HUES6 (cell line): ENCODE results near the gene KRTAP25-1.

ENCODE experiments used
- H3K27ac ChIP-seq: 2 replicates; pipeline ENCODE4 v1.7.0; 2013; ENCODE audit warnings: low read depth, mild to moderate bottlenecking, low read length, inconsistent platforms
- H3K27me3 ChIP-seq: 2 replicates; pipeline ENCODE4 v1.6.1; 2013; ENCODE audit warnings: low read length; ENCODE audit not compliant: control insufficient read depth, insufficient read depth
- H3K36me3 ChIP-seq: 2 replicates; pipeline ENCODE4 v1.6.1; 2013; ENCODE audit warnings: low read length; ENCODE audit not compliant: control insufficient read depth, insufficient read depth
- H3K4me1 ChIP-seq: 2 replicates; pipeline ENCODE4 v1.6.1; 2013; ENCODE audit warnings: low read length; ENCODE audit not compliant: control insufficient read depth, insufficient read depth
- H3K4me3 ChIP-seq: 2 replicates; pipeline ENCODE4 v1.5.1; 2013; ENCODE audit warnings: low read depth, low read length
- H3K9ac ChIP-seq: one replicate; pipeline ENCODE4 v1.6.1; 2013; ENCODE audit warnings: mild to moderate bottlenecking, low read length
- H3K9me3 ChIP-seq: 2 replicates; pipeline ENCODE4 v1.6.1; 2013; ENCODE audit warnings: low read depth, low read length; ENCODE audit not compliant: control insufficient read depth, insufficient read depth

KRTAP25-1 gene

GRCh38 chr21:30306884-30307283 lies 17.6 kb upstream of the KRTAP25-1 start:
- Histone ChIP-seq H3K9ac (no peak overlapping the region), H3K4me3 (no peak overlapping the region), H3K27me3 (no peaks in the 10 kb centered on the region), H3K27ac (no peak overlapping the region), H3K9me3 (no peaks in the 10 kb centered on the region), H3K4me1 (no peaks in the 10 kb centered on the region), H3K36me3 (no peaks in the 10 kb centered on the region)

GRCh38 chr21:30305136-30305535 lies 15.8 kb upstream of the KRTAP25-1 start:
- no peak overlapping the region for H3K9ac ChIP-seq
- H3K9me3 ChIP-seq: no peaks in the 10 kb centered on the region
- no peak overlapping the region for H3K27ac ChIP-seq
- H3K36me3 ChIP-seq: no peaks in the 10 kb centered on the region
- no peak overlapping the region for H3K4me3 ChIP-seq
- H3K4me1 ChIP-seq: no peaks in the 10 kb centered on the region
- no peaks in the 10 kb centered on the region for H3K27me3 ChIP-seq

GRCh38 chr21:30282850-30283249 lies 6.5 kb downstream of the KRTAP25-1 start, which contains the start of gene KRTAP24-1:
Gene KRTAP24-1, minus strand, starts transcription at chr21:30282950. Its CDS starts 18 bp downstream, at chr21:30282932.
- H3K27me3 ChIP-seq: no peaks in the 10 kb centered on the region
- no peak within 1 kb of the TSS for H3K9ac ChIP-seq
- no peaks in the 10 kb centered on the region for H3K36me3 ChIP-seq
- no peak within 1 kb of the TSS for H3K27ac ChIP-seq
- H3K4me1 ChIP-seq: no peaks in the 10 kb centered on the region
- no peaks in the 10 kb centered on the region for H3K9me3 ChIP-seq
- no peak within 1 kb of the TSS for H3K4me3 ChIP-seq

GRCh38 chr21:30271611-30272010 lies 17.7 kb downstream of the KRTAP25-1 start:
- H3K27ac ChIP-seq: no peak overlapping the region
- no peaks in the 10 kb centered on the region for H3K9me3 ChIP-seq
- H3K4me3 ChIP-seq: no peak overlapping the region
- H3K9ac ChIP-seq: no peak overlapping the region
- H3K4me1 ChIP-seq: no peaks in the 10 kb centered on the region
- H3K36me3 ChIP-seq: no peaks in the 10 kb centered on the region
- no peaks in the 10 kb centered on the region for H3K27me3 ChIP-seq

GRCh38 chr21:30271156-30271555 lies 18.2 kb downstream of the KRTAP25-1 start:
- no peak overlapping the region for H3K4me3 ChIP-seq
- no peaks in the 10 kb centered on the region for H3K4me1 ChIP-seq
- H3K27ac ChIP-seq: no peak overlapping the region
- H3K9ac ChIP-seq: no peak overlapping the region
- H3K36me3 ChIP-seq: no peaks in the 10 kb centered on the region
- no peaks in the 10 kb centered on the region for H3K27me3 ChIP-seq
- H3K9me3 ChIP-seq: no peaks in the 10 kb centered on the region

GRCh38 chr21:30269803-30270530 lies 19.3 kb downstream of the KRTAP25-1 start:
- no peak overlapping the region for H3K9ac ChIP-seq
- no peak overlapping the region for H3K27ac ChIP-seq
- no peaks in the 10 kb centered on the region for H3K36me3 ChIP-seq
- H3K4me1 ChIP-seq: no peaks in the 10 kb centered on the region
- H3K4me3 ChIP-seq: no peak overlapping the region
- H3K9me3 ChIP-seq: peaks cover 3% of the 10 kb centered on the region; the same call in 1 of the 2 replicates
- no peaks in the 10 kb centered on the region for H3K27me3 ChIP-seq

- no peak overlapping the region for H3K4me3 ChIP-seq
- no peaks in the 10 kb centered on the region for H3K4me1 ChIP-seq
- H3K36me3 ChIP-seq: no peaks in the 10 kb centered on the region
- no peaks in the 10 kb centered on the region for H3K27me3 ChIP-seq
- H3K27ac ChIP-seq: no peak overlapping the region
- H3K9me3 ChIP-seq: peaks cover 3% of the 10 kb centered on the region; the same call in 1 of the 2 replicates
- H3K9ac ChIP-seq: no peak overlapping the region
Measured at GRCh38 chr21:30268608-30269197, 20.6 kb downstream of the KRTAP25-1 start.

GRCh38 chr21:30257773-30258172 lies 31.5 kb downstream of the KRTAP25-1 start:
- Histone ChIP-seq H3K4me3 (no peak overlapping the region), H3K36me3 (no peaks in the 10 kb centered on the region), H3K27me3 (no peaks in the 10 kb centered on the region), H3K4me1 (no peaks in the 10 kb centered on the region), H3K9me3 (no peaks in the 10 kb centered on the region), H3K9ac (no peak overlapping the region), H3K27ac (no peak overlapping the region)

GRCh38 chr21:30256100-30256499 lies 33.2 kb downstream of the KRTAP25-1 start:
- Histone ChIP-seq H3K27ac (no peak overlapping the region), H3K9me3 (no peaks in the 10 kb centered on the region), H3K9ac (no peak overlapping the region), H3K27me3 (no peaks in the 10 kb centered on the region), H3K36me3 (no peaks in the 10 kb centered on the region), H3K4me1 (no peaks in the 10 kb centered on the region), H3K4me3 (no peak overlapping the region)

GRCh38 chr21:30255679-30256078 lies 33.6 kb downstream of the KRTAP25-1 start:
- H3K9ac ChIP-seq: no peak overlapping the region
- no peaks in the 10 kb centered on the region for H3K27me3 ChIP-seq
- H3K4me1 ChIP-seq: no peaks in the 10 kb centered on the region
- no peaks in the 10 kb centered on the region for H3K9me3 ChIP-seq
- H3K4me3 ChIP-seq: no peak overlapping the region
- H3K27ac ChIP-seq: no peak overlapping the region
- no peaks in the 10 kb centered on the region for H3K36me3 ChIP-seq

GRCh38 chr21:30251781-30252180 lies 37.5 kb downstream of the KRTAP25-1 start:
- H3K27ac ChIP-seq: no peak overlapping the region
- no peaks in the 10 kb centered on the region for H3K27me3 ChIP-seq
- no peaks in the 10 kb centered on the region for H3K4me1 ChIP-seq
- no peak overlapping the region for H3K4me3 ChIP-seq
- no peaks in the 10 kb centered on the region for H3K9me3 ChIP-seq
- H3K36me3 ChIP-seq: no peaks in the 10 kb centered on the region
- no peak overlapping the region for H3K9ac ChIP-seq
